ENCODE measurements around the gene ZNF584.
A peak's percentile ranks its signal among the peaks of the same experiment; 100 is the strongest.

Gene ZNF584

GRCh38 chr19:58406818-58407657 lies 1.4 kb upstream of the ZNF584 start:
- ChIA-PET POLR2A (interaction anchor here (0.6 to 0.8 kb wide), 2 partner anchors 57 to 107 kb away, joined by 3 to 4 read pairs; no protein-coding TSS in a partner anchor), CTCF (interaction anchor here (0.6 kb wide), 1 partner anchor 77 kb away, joined by 3 read pairs; no protein-coding TSS in a partner anchor)
- no peak for DNase-seq (ENCODE audit: extremely low spot score)
- TF ChIP-seq CTCF (IDR thresholded peaks at IDR 0.05; ENCODE audit: control extremely low read depth, extremely low read depth, low read depth, missing control alignments): peak; percentile 33

DNA sequence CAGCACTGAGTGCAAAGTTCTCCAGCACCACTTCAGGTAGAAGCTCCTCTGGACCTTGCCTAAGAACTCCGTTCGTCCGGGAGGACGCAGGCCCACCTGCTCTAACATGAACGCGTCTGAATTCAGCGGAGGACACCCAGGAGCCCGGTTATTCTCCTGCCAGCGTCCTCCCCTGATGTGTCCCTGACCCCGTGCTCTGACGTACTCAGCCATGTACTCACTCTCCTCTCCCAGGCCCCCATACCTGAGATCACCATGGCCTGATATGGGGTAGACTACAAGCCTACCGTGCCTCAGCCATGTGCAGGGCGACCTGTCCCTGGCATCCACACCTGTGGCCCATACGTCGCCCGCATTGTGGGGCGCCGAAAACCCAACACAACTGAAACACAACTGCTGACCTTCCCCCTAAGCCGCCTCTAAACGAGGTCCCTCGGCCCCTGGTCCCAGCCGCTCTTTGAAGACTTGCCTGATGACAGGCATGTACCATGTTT lies 744 bp upstream of the ZNF584 start:
- POLR2A ChIA-PET: interaction anchor here (1.0 kb wide), 1 partner anchor 15 kb away, joined by 3 read pairs; no protein-coding TSS in a partner anchor
- TF ChIP-seq CTCF (IDR thresholded peaks at IDR 0.05; ENCODE audit: control extremely low read depth, extremely low read depth, low read depth, missing control alignments): no peak
- CTCF ChIA-PET: interaction anchor here (0.6 kb wide), 1 partner anchor 78 kb away, joined by 3 read pairs; no protein-coding TSS in a partner anchor
- no peak for DNase-seq (ENCODE audit: extremely low spot score)

- POLR2A ChIA-PET: interaction anchor here (0.6 to 1.0 kb wide), 2 partner anchors 17 to 32 kb away, joined by 3 to 4 read pairs; no protein-coding TSS in a partner anchor
- no peak for DNase-seq (ENCODE audit: extremely low spot score)
- peak; percentile 1 for TF ChIP-seq CTCF (IDR thresholded peaks at IDR 0.05; ENCODE audit: control extremely low read depth, extremely low read depth, low read depth, missing control alignments)
- CTCF ChIA-PET: interaction anchor here (0.8 to 1.4 kb wide), 3 partner anchors 12 to 172 kb away, joined by 3 to 4 read pairs (median 3); no protein-coding TSS in a partner anchor
Observed at GRCh38 chr19:58409010-58409790, 751 bp downstream of the ZNF584 start.

- TF ChIP-seq CTCF (IDR thresholded peaks at IDR 0.05; ENCODE audit: control extremely low read depth, extremely low read depth, low read depth, missing control alignments): no peak
- CTCF ChIA-PET: interaction anchor here (1.3 to 1.4 kb wide), 2 partner anchors 10 to 103 kb away, joined by 3 to 4 read pairs; partner anchors contain the start of gene ZBTB45
- DNase-seq (ENCODE audit: extremely low spot score): no peak
Observed at GRCh38 chr19:58416604-58417003, 8.2 kb downstream of the ZNF584 start.

DNA sequence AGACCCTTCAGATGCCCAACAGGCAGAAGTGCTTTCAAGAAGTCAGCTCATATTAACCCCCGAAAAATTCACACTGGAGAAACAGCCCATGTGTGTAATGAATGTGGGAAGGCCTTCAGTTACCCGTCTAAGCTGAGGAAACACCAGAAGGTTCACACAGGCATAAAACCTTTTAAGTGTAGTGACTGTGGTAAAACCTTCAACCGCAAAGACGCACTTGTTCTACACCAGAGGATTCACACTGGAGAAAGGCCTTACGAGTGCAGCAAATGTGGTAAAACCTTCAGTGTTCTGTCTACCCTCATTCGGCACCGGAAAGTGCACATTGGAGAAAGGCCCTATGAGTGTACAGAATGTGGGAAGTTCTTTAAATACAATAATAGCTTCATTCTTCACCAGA lies 8.6 kb downstream of the ZNF584 start:
- DNase-seq (ENCODE audit: extremely low spot score): no peak
- CTCF ChIA-PET: interaction anchor here (1.3 to 1.4 kb wide), 2 partner anchors 9 to 15 kb away, joined by 3 to 4 read pairs; no protein-coding TSS in a partner anchor
- no peak for TF ChIP-seq CTCF (IDR thresholded peaks at IDR 0.05; ENCODE audit: control extremely low read depth, extremely low read depth, low read depth, missing control alignments)
- POLR2A ChIA-PET: no interaction called here

More at GRCh38 chr19:58416604-58417003, 8.2 kb downstream of the ZNF584 start:
- POLR2A ChIA-PET: no interaction called here

DNA sequence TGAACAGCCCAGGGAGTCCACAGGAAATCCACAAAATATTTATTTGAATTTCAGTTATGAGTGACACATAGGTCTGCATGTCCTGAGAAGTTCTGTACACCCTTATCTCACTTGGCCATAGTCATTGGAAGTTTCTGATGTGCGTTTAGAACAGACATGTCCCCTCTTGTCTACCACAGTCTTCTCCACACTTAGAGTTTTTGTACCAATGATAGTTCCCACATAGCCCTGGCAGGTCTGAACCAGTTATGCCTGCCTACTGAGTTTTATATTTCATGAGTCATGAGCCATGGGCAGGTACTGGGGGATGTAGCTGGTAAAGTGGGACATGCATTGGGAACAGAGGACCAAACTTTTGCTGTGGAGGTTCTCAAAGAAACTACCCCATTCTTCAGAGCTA lies 20.2 kb downstream of the ZNF584 start:
- DNase-seq (ENCODE audit: extremely low spot score): no peak
- no peak for TF ChIP-seq CTCF (IDR thresholded peaks at IDR 0.05; ENCODE audit: control extremely low read depth, extremely low read depth, low read depth, missing control alignments)
- ChIA-PET POLR2A (interaction anchor here (1.0 kb wide), 1 partner anchor 11 kb away, joined by 3 read pairs; the partner anchor contains the start of gene ZNF132), CTCF (no interaction called here)
